Psoas muscle (tissue), 8 donors: ENCODE measurements around the gene DNAJB1. TPM values are rescaled to one million over a fixed set of nuclear protein-coding genes. Genes with fewer than 3 reads are reported as not detected.
A peak's percentile ranks its signal among the peaks of the same experiment; 100 is the strongest.

Experiments
- ATAC-seq, 4 donors: fragments of 200-7000 bp; cut with Tn5 transposase; one replicate each; pipeline ENCODE4 v1.9.1; 2020; ENCODE audit warnings: moderate library complexity in 3 of 4, mild to moderate bottlenecking in 2 of 4
- DNase-seq, 2 donors: peaks; one replicate each; pipeline ENCODE4 v3.0.0-alpha.2; 2020
- H3K27ac ChIP-seq: fragments of 200-600 bp; one replicate; pipeline ENCODE4 v1.8.0; 2022
- H3K27me3 ChIP-seq, 3 donors: fragments of 200-600 bp in 1 of 3; one replicate each; pipeline versions ENCODE4 v1.6.1 to v1.8.0; 2013 to 2022; ENCODE audit warnings: low read length in 2 of 3, mild to moderate bottlenecking in 2 of 3, moderate library complexity in 1 of 3; ENCODE audit not compliant: insufficient read depth in 3 of 3
- H3K36me3 ChIP-seq, 2 donors: fragments of 200-600 bp in 1 of 2; one replicate each; pipeline versions ENCODE4 v1.6.1 to v1.8.0; 2013 to 2022; ENCODE audit warnings: low read depth in 1 of 2, mild to moderate bottlenecking in 1 of 2, moderate library complexity in 1 of 2; ENCODE audit not compliant: insufficient read depth in 1 of 2
- H3K4me1 ChIP-seq: fragments of 200-600 bp; one replicate; pipeline ENCODE4 v1.8.0; 2022
- H3K4me3 ChIP-seq: fragments of 200-600 bp; one replicate; pipeline ENCODE4 v1.8.0; 2022; ENCODE audit warnings: mild to moderate bottlenecking
- H3K9me3 ChIP-seq: fragments of 200-600 bp; one replicate; pipeline ENCODE4 v1.8.0; 2022
- CTCF ChIP-seq: fragments of 200-600 bp; IDR thresholded peaks from one replicate; pipeline ENCODE4 v1.8.0; 2022; ENCODE audit warnings: antibody characterized with exemption
- WGBS, 3 donors: extraction: QIAGEN DNeasy Blood & Tissue Kit; methylation state at CpG; one replicate each; pipeline versions ENCODE4 v1.1.6 to v1.1.7; 2013; 5-methylcytosine and 5-hydroxymethylcytosine counted together
- intact Hi-C, 2 donors: fragments of 100-400 bp; cut with DNase I; formaldehyde crosslinking; loops; one replicate each; pipeline versions ENCODE4 v1.11.0 to v1.14.2; 2022
- polyA plus RNA-seq, 3 donors: library from polyadenylated mRNA; stranded (reverse); fragments of 200-250 nt; gene quantifications; one replicate each; pipeline ENCODE4 v1.2.3, GENCODE V29; 2013
- total RNA-seq, 4 donors: library from RNA; stranded (reverse); fragmentation: NEBNext Ultra II Directional in 2 of 4; extraction: Animal tissue kit (Norgen Biotek cat#: 25700) in 2 of 4; gene quantifications; one replicate each; pipeline versions ENCODE4 v1.2.1 to v1.2.4, GENCODE V29; 2021 to 2023
- donor health status: healthy with polysubstance abuse.
- donor health status: DM: no; HTN: no; CAD: no; lungs with moderate emphysema.
- donor health status: Bipolar disorder and iron deficiency.
- donor health status: healthy.
- donor health status: DM: yes; HTN: yes; CAD: no.
- donor health status: DM: no; HTN: no; CAD: no.
- donor health status: DM: no; HTN: no; CAD: no.
- donor health status: DM: yes; HTN: yes; CAD: no.

DNAJB1 gene
- total and polyA plus RNA-seq, 7 donors = 20.8 to 105 (median 32.6) TPM

- DNase-seq = no peak
- Histone ChIP-seq H3K4me3 (peak overlapping the region; percentile 76), H3K9me3 (no peaks in the 10 kb centered on the region), H3K4me1 (peaks cover 22% of the 10 kb centered on the region), H3K27ac (peak overlapping the region; percentile 88), H3K27me3 (no peaks in the 10 kb centered on the region), H3K36me3 (peaks cover 3 to 23% of the 10 kb centered on the region in 2 donors)
- intact Hi-C loops = no loop called here
- no peak for TF ChIP-seq CTCF
- ATAC-seq = no peak
- 64 to 72% (median 66%) methylated on average over 3 of the region's 3 CpGs for WGBS, 3 donors
These were observed 12.3 kb upstream of the DNAJB1 start for GRCh38 chr19:14530506-14530905.

GRCh38 chr19:14530005-14530348 lies 11.8 kb upstream of the DNAJB1 start:
- intact Hi-C loops = no loop called here
- peak overlapping the region; percentile 88 for H3K27ac ChIP-seq
- peaks cover 22% of the 10 kb centered on the region for H3K4me1 ChIP-seq
- no peak for DNase-seq
- no peaks in the 10 kb centered on the region for H3K27me3 ChIP-seq
- WGBS, 3 donors = 0 to 1% (median 0%) methylated on average over 18 of the region's 18 CpGs
- H3K4me3 ChIP-seq = peak overlapping the region; percentile 76
- peaks cover 3 to 23% of the 10 kb centered on the region in 2 donors for H3K36me3 ChIP-seq
- ATAC-seq = peak in 2 of 4 donors; percentile 9
- H3K9me3 ChIP-seq = no peaks in the 10 kb centered on the region
- TF ChIP-seq CTCF = no peak

- TF ChIP-seq CTCF = no peak
- intact Hi-C loops = no loop called here
These were observed 11.2 kb upstream of the DNAJB1 start, which contains the start of gene TECR for GRCh38 chr19:14529254-14530004. TSS of gene TECR (plus strand) at chr19:14529594. CDS start at chr19:14529697, 103 bp downstream.

GRCh38 chr19:14528419-14529253 lies 10.4 kb upstream of the DNAJB1 start:
- ATAC-seq = no peak
- H3K4me3 ChIP-seq = peak overlapping the region; percentile 76

More at GRCh38 chr19:14529254-14530004, 11.2 kb upstream of the DNAJB1 start, which contains the start of gene TECR:
- DNase-seq (peak; percentile 100), ATAC-seq (peak; percentile 91 to 98 (median 95))
- WGBS, 3 donors = 0 to 1% (median 0%) methylated on average over 58 to 59 of the region's 59 CpGs
- H3K27ac ChIP-seq = peak within 1 kb of the TSS; percentile 88
- peak within 1 kb of the TSS; percentile 76 for H3K4me3 ChIP-seq
- H3K27me3 ChIP-seq = no peaks in the 10 kb centered on the region
- peaks cover 22% of the 10 kb centered on the region for H3K4me1 ChIP-seq
- H3K9me3 ChIP-seq = no peaks in the 10 kb centered on the region
- H3K36me3 ChIP-seq = peaks cover 3 to 20% of the 10 kb centered on the region in 2 donors

More at GRCh38 chr19:14528419-14529253, 10.4 kb upstream of the DNAJB1 start:
- peak in 1 of 2 donors; percentile 33 for DNase-seq
- TF ChIP-seq CTCF = no peak
- Histone ChIP-seq H3K9me3 (no peaks in the 10 kb centered on the region), H3K27ac (peak overlapping the region; percentile 48), H3K36me3 (peaks cover 3 to 28% of the 10 kb centered on the region in 2 donors), H3K4me1 (peaks cover 22% of the 10 kb centered on the region), H3K27me3 (no peaks in the 10 kb centered on the region)
- intact Hi-C loops = no loop called here
- WGBS, 3 donors = 37 to 44% (median 41%) methylated on average over 39 of the region's 39 CpGs
